ENCODE results near the gene AHI1.

The AHI1 gene

GRCh38 chr6:135497412-135498184 is at the start of gene AHI1:
AHI1 (minus strand) TSS chr6:135497740; CDS start chr6:135492237, 5,503 bp downstream.
- peak; percentile 93 for DNase-seq (ENCODE audit: low spot score)
- in situ Hi-C loops (cut with MboI; ENCODE audit: low sequenced_read_pairs, unreplicated experiment): no loop called here
- TF ChIP-seq CTCF (IDR thresholded peaks at IDR 0.05; ENCODE audit: borderline replicate concordance, control extremely low read depth, extremely low read depth, insufficient read depth, missing control alignments): no peak

- no peak for DNase-seq (ENCODE audit: low spot score)
- in situ Hi-C loops (cut with MboI; ENCODE audit: low sequenced_read_pairs, unreplicated experiment): loop anchor here (25.0 kb wide), 2 partner anchors 365 to 665 kb away; no protein-coding TSS in a partner anchor
- TF ChIP-seq CTCF (IDR thresholded peaks at IDR 0.05; ENCODE audit: borderline replicate concordance, control extremely low read depth, extremely low read depth, insufficient read depth, missing control alignments): no peak
These were observed 49.3 kb upstream of the AHI1 start for GRCh38 chr6:135546680-135547418.

GRCh38 chr6:135546206-135546605 is 48.7 kb upstream of the AHI1 start:
- no peak for DNase-seq (ENCODE audit: low spot score)
- no peak for TF ChIP-seq CTCF (IDR thresholded peaks at IDR 0.05; ENCODE audit: borderline replicate concordance, control extremely low read depth, extremely low read depth, insufficient read depth, missing control alignments)
- in situ Hi-C loops (cut with MboI; ENCODE audit: low sequenced_read_pairs, unreplicated experiment): loop anchor here (25.0 kb wide), 2 partner anchors 366 to 666 kb away; no protein-coding TSS in a partner anchor

GRCh38 chr6:135540207-135540840 is 42.8 kb upstream of the AHI1 start:
- no peak for TF ChIP-seq CTCF (IDR thresholded peaks at IDR 0.05; ENCODE audit: borderline replicate concordance, control extremely low read depth, extremely low read depth, insufficient read depth, missing control alignments)
- in situ Hi-C loops (cut with MboI; ENCODE audit: low sequenced_read_pairs, unreplicated experiment): loop anchor here (25.0 kb wide), 2 partner anchors 372 to 672 kb away; no protein-coding TSS in a partner anchor
- DNase-seq (ENCODE audit: low spot score): no peak

GRCh38 chr6:135537741-135538301 is 40.3 kb upstream of the AHI1 start:
- no peak for DNase-seq (ENCODE audit: low spot score)
- no peak for TF ChIP-seq CTCF (IDR thresholded peaks at IDR 0.05; ENCODE audit: borderline replicate concordance, control extremely low read depth, extremely low read depth, insufficient read depth, missing control alignments)
- in situ Hi-C loops (cut with MboI; ENCODE audit: low sequenced_read_pairs, unreplicated experiment): loop anchor here (25.0 kb wide), 2 partner anchors 374 to 674 kb away; no protein-coding TSS in a partner anchor

- peak; percentile 24 for DNase-seq (ENCODE audit: low spot score)
- peak; percentile 62 for TF ChIP-seq CTCF (IDR thresholded peaks at IDR 0.05; ENCODE audit: borderline replicate concordance, control extremely low read depth, extremely low read depth, insufficient read depth, missing control alignments)
- in situ Hi-C loops (cut with MboI; ENCODE audit: low sequenced_read_pairs, unreplicated experiment): loop anchor here (25.0 kb wide), 2 partner anchors 376 to 676 kb away; no protein-coding TSS in a partner anchor
These were observed 38.5 kb upstream of the AHI1 start for GRCh38 chr6:135535989-135536414.
